GM12878 (cell line): Measurements from ENCODE around the gene COL1A2. TPM values are rescaled to one million over a fixed set of nuclear protein-coding genes. Genes with fewer than 3 reads are reported as not detected.

ENCODE experiments used
- ATAC-seq: fragments of 200-7000 bp; cut with Tn5 transposase; 3 replicates; pipeline ENCODE4 v1.9.1; 2020; ENCODE audit warnings: mild to moderate bottlenecking, moderate library complexity
- BruUV-seq: library from RNA; stranded (reverse); fragments of 400-500 nt; replicated peaks from 2 replicates; lab custom pipeline; 2021; lab: Mats Ljungman, UMichigan
- CTCF ChIA-PET: fragments of 300-600 bp; sonication (Branson Sonifier 250); formaldehyde crosslinking; extraction: SDS; loops from one replicate; lab custom pipeline; 2021; ENCODE audit warnings: inconsistent platforms; lab: Yijun Ruan, JAX
- POLR2A ChIA-PET: fragments of 350-600 bp; formaldehyde crosslinking; extraction: SDS; loops from one replicate; lab custom pipeline; 2021; ENCODE audit warnings: inconsistent platforms; lab: Charles Lee
- RAD21 ChIA-PET: fragments of 300-600 bp; sonication (Branson Sonifier 250); formaldehyde crosslinking; loops from one replicate; lab custom pipeline; 2023; ENCODE audit warnings: antibody characterized with exemption; ENCODE audit not compliant: unreplicated experiment; lab: Charles Lee
- SMC1A ChIA-PET: fragments of 300-600 bp; sonication (Branson Sonifier 250); formaldehyde crosslinking; loops from one replicate; lab custom pipeline; 2023; ENCODE audit not compliant: unreplicated experiment, uncharacterized antibody; lab: Charles Lee
- DNase-seq: peaks from one replicate; pipeline ENCODE4 v3.0.0-alpha.2; 2011; ENCODE audit warnings: low read depth, low spot score
- FAIRE-seq: peaks from 3 replicates; lab custom pipeline; 2011; peaks lifted over from hg19 to GRCh38; lab: Jason Lieb, UNC
- H2AFZ ChIP-seq: 2 replicates; pipeline ENCODE4 v1.6.0; 2011; ENCODE audit warnings: low read depth, low read length, control low read depth; ENCODE audit not compliant: control insufficient read depth
- H3K27ac ChIP-seq: 2 replicates; pipeline ENCODE4 v1.5.1; 2011; ENCODE audit warnings: control low read depth; ENCODE audit not compliant: control insufficient read depth, insufficient read depth
- H3K27me3 ChIP-seq, 2 experiments: replicated peaks in 1 of 2; 2 replicates each; pipeline versions ENCODE4 v1.6.0 to v1.6.1; 2011; ENCODE audit warnings: low read length in 1 of 2; ENCODE audit not compliant: control insufficient read depth in 2 of 2, insufficient read depth in 2 of 2
- H3K36me3 ChIP-seq, 2 experiments: 2 replicates each; pipeline ENCODE4 v1.5.1; 2011; ENCODE audit warnings: low read length in 1 of 2; ENCODE audit not compliant: control insufficient read depth in 2 of 2, insufficient read depth in 2 of 2
- H3K4me1 ChIP-seq: 2 replicates; pipeline ENCODE4 v1.6.1; 2011; ENCODE audit warnings: mild to moderate bottlenecking, low read length, moderate library complexity, mixed read lengths; ENCODE audit not compliant: control insufficient read depth, insufficient read depth
- H3K4me2 ChIP-seq: 2 replicates; pipeline ENCODE4 v1.6.0; 2011; ENCODE audit warnings: control low read depth; ENCODE audit not compliant: control insufficient read depth, insufficient read depth
- H3K4me3 ChIP-seq: fragments of 200-600 bp; sonication (generic); 2 replicates; pipeline ENCODE4 v1.5.1; 2016
- H3K79me2 ChIP-seq: 2 replicates; pipeline ENCODE4 v1.6.0; 2011; ENCODE audit warnings: low read length; ENCODE audit not compliant: control insufficient read depth, insufficient read depth
- H3K9ac ChIP-seq: 2 replicates; pipeline ENCODE4 v1.8.0; 2011; ENCODE audit warnings: low read length, control low read depth, mixed read lengths; ENCODE audit not compliant: control insufficient read depth, insufficient read depth
- H3K9me3 ChIP-seq: replicated peaks from 3 replicates; pipeline ENCODE4 v1.5.1; 2011; ENCODE audit warnings: mild to moderate bottlenecking, low read length; ENCODE audit not compliant: control insufficient read depth, insufficient read depth
- H4K20me1 ChIP-seq: 2 replicates; pipeline ENCODE4 v1.6.0; 2011; ENCODE audit not compliant: control insufficient read depth, insufficient read depth
- CREM ChIP-seq: IDR thresholded peaks from 2 replicates; pipeline ENCODE4 v1.6.1; 2014; ENCODE audit warnings: antibody characterized with exemption, low read depth
- DPF2 ChIP-seq: fragments of 450-650 bp; IDR thresholded peaks from 2 replicates; pipeline ENCODE4 v1.6.1; 2017; ENCODE audit warnings: mild to moderate bottlenecking
- EZH2 ChIP-seq: IDR thresholded peaks from 2 replicates; pipeline ENCODE4 v1.6.1; 2012; ENCODE audit warnings: low read depth, mild to moderate bottlenecking, control low read depth, inconsistent platforms, low read length, borderline replicate concordance; ENCODE audit not compliant: control insufficient read depth
- FOS ChIP-seq: IDR thresholded peaks from 3 replicates; pipeline ENCODE4 v1.6.1; 2011; ENCODE audit warnings: borderline replicate concordance; ENCODE audit not compliant: insufficient read length; ENCODE audit errors: extremely low read depth
- KLF5 ChIP-seq: fragments of 450-650 bp; IDR thresholded peaks from 2 replicates; pipeline ENCODE4 v1.6.1; 2014; ENCODE audit warnings: mild to moderate bottlenecking; ENCODE audit not compliant: partially characterized antibody
- NFYA ChIP-seq: IDR thresholded peaks from 2 replicates; pipeline ENCODE4 v1.6.1; 2011; ENCODE audit warnings: low read depth, mild to moderate bottlenecking, low read length, improper control_type of control experiment, borderline replicate concordance
- POLR2AphosphoS2 ChIP-seq: IDR thresholded peaks from 2 replicates; pipeline ENCODE4 v1.6.1; 2011; ENCODE audit warnings: low read depth, mild to moderate bottlenecking, low read length, improper control_type of control experiment, moderate library complexity
- RAD21 ChIP-seq: IDR thresholded peaks from 2 replicates; pipeline ENCODE4 v1.6.1; 2011; ENCODE audit warnings: mild to moderate bottlenecking, low read depth, low read length, moderate library complexity; ENCODE audit not compliant: insufficient read depth
- SP1 ChIP-seq: IDR thresholded peaks from one replicate; pipeline ENCODE4 v1.6.1; 2011; ENCODE audit warnings: low read depth, low read length
- SREBF1 ChIP-seq: IDR thresholded peaks from 2 replicates; pipeline ENCODE4 v1.6.1; 2012; ENCODE audit warnings: mild to moderate bottlenecking, low read length
- TARDBP ChIP-seq: IDR thresholded peaks from 2 replicates; pipeline ENCODE4 v1.6.1; 2016; ENCODE audit warnings: borderline replicate concordance
- WRNIP1 ChIP-seq: IDR thresholded peaks from 2 replicates; pipeline ENCODE4 v1.6.1; 2011; ENCODE audit warnings: low read depth, low read length, improper control_type of control experiment, borderline replicate concordance
- WGBS: methylation state at CpG from one replicate; pipeline ENCODE4 v1.1.6; 2016; ENCODE audit warnings: low lambda C conversion rate; ENCODE audit not compliant: insufficient replicate concordance, insufficient coverage; ENCODE audit errors: missing lambda C conversion rate; 5-methylcytosine and 5-hydroxymethylcytosine counted together
- in situ Hi-C: fragments of 300-500 bp; cut with MboI; formaldehyde crosslinking; loops from 9 replicates; pipeline ENCODE4 v1.14.3; 2018; ENCODE audit warnings: mixed read lengths
- intact Hi-C: fragments of 100-400 bp; cut with micrococcal nuclease; formaldehyde crosslinking; loops from one replicate; pipeline ENCODE4 v1.14.2; 2022; ENCODE audit not compliant: unreplicated experiment
- polyA plus RNA-seq, 11 experiments: library from polyadenylated mRNA; depleted of rRNA in 4 of 11; unstranded in 6 of 11; stranded (reverse) in 5 of 11; fragments of >200 nt; fragmentation: Nextera tagmentation in 4 of 11; fragmentation: Illumina TruSeq in 1 of 11; extraction: Ambion mirVana in 4 of 11; extraction: Trizol in 1 of 11; gene quantifications; 1 replicate in 1 of 11; 2 replicates in 10 of 11; pipeline versions ENCODE4 v1.2.1 to v1.2.3, GENCODE V29; 2011 to 2016; ENCODE audit warnings: inconsistent platforms in 2 of 11, missing spikeins in 2 of 11, low read depth in 1 of 11
- total RNA-seq, 4 experiments: library from RNA; depleted of rRNA in 3 of 4; stranded (reverse); fragments of >200 nt in 3 of 4; fragmentation: Illumina TruSeq in 1 of 4; extraction: Trizol in 1 of 4; gene quantifications; 2 replicates each; pipeline versions ENCODE4 v1.2.1 to v1.2.3, GENCODE V29; 2013 to 2021
- TF ChIP-seq, protein P1 (sequence below): fragments of 450-650 bp; IDR thresholded peaks from 2 replicates; pipeline ENCODE4 v1.6.1; 2017; ENCODE audit warnings: low read depth, mild to moderate bottlenecking, moderate library complexity

The COL1A2 gene
- total and polyA plus RNA-seq, 10 of the 15 experiments (the other 5 are each of a cell fraction or from before 2014, with no cell fraction given): 0.03 to 2.5 (median 0.76) TPM; not detected in 4

- Histone ChIP-seq H3K9ac (no peak overlapping the region), H3K9me3 (no peaks in the 10 kb centered on the region), H4K20me1 (no peaks in the 10 kb centered on the region), H2AFZ (no peak overlapping the region), H3K4me1 (no peaks in the 10 kb centered on the region), H3K4me3 (no peak overlapping the region), H3K36me3 (no peaks in the 10 kb centered on the region), H3K27ac (no peak overlapping the region), H3K27me3 (no peaks in the 10 kb centered on the region; a peak in 1 of 4 replicates), H3K4me2 (no peak overlapping the region), H3K79me2 (no peaks in the 10 kb centered on the region)
- FAIRE-seq (no peak), DNase-seq (no peak), ATAC-seq (no peak)
- in situ Hi-C loops: loop anchor here (5.0 kb wide), 1 partner anchor 1027 kb away; no protein-coding TSS in a partner anchor
- no TSS peak for BruUV-seq
- intact Hi-C loops: loop anchor here (10.0 kb wide), 1 partner anchor 595 kb away; no protein-coding TSS in a partner anchor
- no peak for TF ChIP-seq CREM
- no peak for TF ChIP-seq POLR2AphosphoS2
- TF ChIP-seq KLF5: no peak
- TF ChIP-seq SREBF1: no peak
- no peak for TF ChIP-seq WRNIP1
- no peak for TF ChIP-seq SP1
- no peak for TF ChIP-seq NFYA
- no peak for TF ChIP-seq TARDBP
- TF ChIP-seq FOS: no peak
- TF ChIP-seq, protein P1, sequence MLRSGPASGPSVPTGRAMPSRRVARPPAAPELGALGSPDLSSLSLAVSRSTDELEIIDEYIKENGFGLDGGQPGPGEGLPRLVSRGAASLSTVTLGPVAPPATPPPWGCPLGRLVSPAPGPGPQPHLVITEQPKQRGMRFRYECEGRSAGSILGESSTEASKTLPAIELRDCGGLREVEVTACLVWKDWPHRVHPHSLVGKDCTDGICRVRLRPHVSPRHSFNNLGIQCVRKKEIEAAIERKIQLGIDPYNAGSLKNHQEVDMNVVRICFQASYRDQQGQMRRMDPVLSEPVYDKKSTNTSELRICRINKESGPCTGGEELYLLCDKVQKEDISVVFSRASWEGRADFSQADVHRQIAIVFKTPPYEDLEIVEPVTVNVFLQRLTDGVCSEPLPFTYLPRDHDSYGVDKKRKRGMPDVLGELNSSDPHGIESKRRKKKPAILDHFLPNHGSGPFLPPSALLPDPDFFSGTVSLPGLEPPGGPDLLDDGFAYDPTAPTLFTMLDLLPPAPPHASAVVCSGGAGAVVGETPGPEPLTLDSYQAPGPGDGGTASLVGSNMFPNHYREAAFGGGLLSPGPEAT: no peak
- TF ChIP-seq RAD21: no peak
- no peak for TF ChIP-seq DPF2
- no peak for TF ChIP-seq EZH2
- 21% methylated on average over 4 of the region's 4 CpGs for WGBS
- ChIA-PET POLR2A (no interaction called here), RAD21 (interaction anchor here (0.6 to 4.0 kb wide), 44 partner anchors 10 to 1239 kb away, joined by 3 to 92 read pairs (median 4); partner anchors contain the start of gene SGCE), SMC1A (interaction anchor here (0.6 to 6.1 kb wide), 57 partner anchors 8 to 1421 kb away, joined by 3 to 68 read pairs (median 4); partner anchors contain the start of gene SGCE), CTCF (interaction anchor here (0.6 to 5.6 kb wide), 49 partner anchors 8 to 1250 kb away, joined by 3 to 69 read pairs (median 4); partner anchors contain the start of gene SGCE)
Measured at GRCh38 chr7:94450044-94450697, 55.5 kb downstream of the COL1A2 start.
